GM19397 (cell line): ENCODE results near the gene ENPP5.

ENCODE experiments used
- ATAC-seq: cut with Tn5 transposase; IDR thresholded peaks from one replicate; pipeline ENCODE4 v1.9.1; 2021; ENCODE audit warnings: mild to moderate bottlenecking, moderate library complexity; ENCODE audit not compliant: unreplicated experiment

ENPP5 gene

DNA sequence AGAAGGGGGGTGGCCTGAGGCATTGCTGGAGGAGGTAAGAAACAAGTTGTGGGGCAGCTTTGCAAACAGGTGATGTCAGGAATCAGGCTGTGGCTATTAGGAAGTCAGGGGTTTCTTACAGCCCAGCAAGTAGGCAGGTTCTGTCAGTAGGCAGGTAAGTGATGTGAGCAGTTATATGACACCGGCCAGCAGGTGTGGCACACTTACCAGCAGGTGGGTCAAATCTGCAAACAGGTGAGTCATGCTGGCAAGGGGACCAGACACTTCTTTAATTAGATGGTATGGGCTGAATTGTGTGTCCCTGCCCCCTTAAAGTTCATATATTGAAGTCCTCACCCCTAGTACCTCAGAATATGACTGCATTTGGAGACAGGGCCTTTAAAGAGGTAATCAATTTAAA is 57.4 kb downstream of the ENPP5 start:
- ATAC-seq: no peak
